GM19395 (cell line): ENCODE results near the gene TIAM1.

Experiments
- ATAC-seq: cut with Tn5 transposase; IDR thresholded peaks from one replicate; pipeline ENCODE4 v1.9.1; 2021; ENCODE audit warnings: mild to moderate bottlenecking, moderate library complexity; ENCODE audit not compliant: unreplicated experiment

TIAM1 gene

GRCh38 chr21:31335957-31336738, 7.9 kb downstream of the TIAM1 start:
- no peak for ATAC-seq

GRCh38 chr21:31334648-31335121, 9.4 kb downstream of the TIAM1 start:
- ATAC-seq, result no peak

- ATAC-seq, result no peak
These were observed 11.5 kb downstream of the TIAM1 start for GRCh38 chr21:31332525-31332924.

- no peak for ATAC-seq
These were observed 12.8 kb downstream of the TIAM1 start for GRCh38 chr21:31331231-31331630.

- ATAC-seq, result no peak
These were observed 13.9 kb downstream of the TIAM1 start for GRCh38 chr21:31330144-31330483.

GRCh38 chr21:31329456-31330143, 14.5 kb downstream of the TIAM1 start:
- no peak for ATAC-seq

- ATAC-seq, result peak; percentile 98
These were observed 17.4 kb downstream of the TIAM1 start for GRCh38 chr21:31326522-31327242.

GRCh38 chr21:31318971-31319370, 25.1 kb downstream of the TIAM1 start:
- no peak for ATAC-seq

- ATAC-seq, result no peak
These were observed 26.4 kb downstream of the TIAM1 start for GRCh38 chr21:31317688-31318087.

GRCh38 chr21:31316488-31317169, 27.4 kb downstream of the TIAM1 start:
- ATAC-seq, result no peak

GRCh38 chr21:31316072-31316471, 28.0 kb downstream of the TIAM1 start:
- no peak for ATAC-seq

GRCh38 chr21:31310750-31311149, 33.3 kb downstream of the TIAM1 start:
- no peak for ATAC-seq

- no peak for ATAC-seq
These were observed 35.5 kb downstream of the TIAM1 start for GRCh38 chr21:31308584-31308983.

- ATAC-seq, result no peak
These were observed 38.2 kb downstream of the TIAM1 start for GRCh38 chr21:31305888-31306287.

- no peak for ATAC-seq
These were observed 44.5 kb downstream of the TIAM1 start for GRCh38 chr21:31299291-31300147.

- ATAC-seq, result no peak
These were observed 45.3 kb downstream of the TIAM1 start for GRCh38 chr21:31298618-31299269.

- no peak for ATAC-seq
These were observed 46.3 kb downstream of the TIAM1 start for GRCh38 chr21:31297806-31298205.

- no peak for ATAC-seq
These were observed 48.4 kb downstream of the TIAM1 start for GRCh38 chr21:31295676-31296075.

- no peak for ATAC-seq
These were observed 49.4 kb downstream of the TIAM1 start for GRCh38 chr21:31294691-31295090.

GRCh38 chr21:31293986-31294385, 50.1 kb downstream of the TIAM1 start:
- ATAC-seq, result no peak
